GM18502 (cell line): ENCODE data around the gene AGFG1.
"Not testable (repeated sequence)": the region's sequence is repeated elsewhere in the genome, so short reads cannot be mapped to it uniquely, and the experiment has no call there.

ENCODE experiments used
- ATAC-seq: cut with Tn5 transposase; IDR thresholded peaks from one replicate; pipeline ENCODE4 v1.9.1; 2021; ENCODE audit warnings: mild to moderate bottlenecking; ENCODE audit not compliant: unreplicated experiment, poor library complexity

The AGFG1 gene

GRCh38 chr2:227598835-227599503 is 127.0 kb downstream of the AGFG1 start, which contains the start of gene SCYGR2:
Gene SCYGR2, plus strand, starts transcription at chr2:227598893. Its CDS starts 0 bp downstream, at chr2:227598893.
- ATAC-seq, result not testable (repeated sequence)

- ATAC-seq, result no peak
These were observed 130.4 kb downstream of the AGFG1 start for GRCh38 chr2:227602358-227602757.

- no peak for ATAC-seq
These were observed 134.5 kb downstream of the AGFG1 start for GRCh38 chr2:227606476-227606875.

GRCh38 chr2:227607941-227608340 is 136.0 kb downstream of the AGFG1 start:
- no peak for ATAC-seq

GRCh38 chr2:227608561-227609338 is 136.8 kb downstream of the AGFG1 start:
- peak; percentile 77 for ATAC-seq

- peak; percentile 41 for ATAC-seq
These were observed 138.2 kb downstream of the AGFG1 start for GRCh38 chr2:227610123-227610522.
